ENCODE measurements around the gene MSRB1.

MSRB1 gene

DNA sequence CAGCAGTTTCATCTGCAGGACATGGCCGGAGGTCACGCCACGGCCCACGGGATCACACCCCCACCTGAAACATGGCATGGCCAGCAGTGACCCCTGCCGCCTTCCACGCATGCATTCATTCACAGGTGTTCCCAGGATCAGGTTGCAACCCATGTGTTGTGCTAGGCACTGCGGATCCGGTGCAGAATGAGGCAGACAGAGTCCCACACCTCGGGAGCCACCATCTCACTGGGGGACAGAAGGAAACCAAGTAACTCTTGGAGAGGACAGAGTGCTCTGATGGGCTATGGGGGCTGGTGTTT, 4.3 kb upstream of the MSRB1 start:
- Histone ChIP-seq H4K20me1 (ENCODE audit: insufficient read depth, low read length) (no peaks in the 10 kb centered on the region), H3K27me3 (ENCODE audit: insufficient read depth, low read length) (peaks cover 15% of the 10 kb centered on the region), H3K79me2 (ENCODE audit: insufficient read depth, low read length) (no peaks in the 10 kb centered on the region), H3K4me1 (ENCODE audit: insufficient read depth, low read length, severe bottlenecking) (peaks cover 4% of the 10 kb centered on the region), H3K9me3 (ENCODE audit: low read length) (no peaks in the 10 kb centered on the region), H3K4me3 (ENCODE audit: low read depth, low read length, poor library complexity, severe bottlenecking) (no peak overlapping the region), H3K9me2 (ENCODE audit: low read depth, low read length) (no peaks in the 10 kb centered on the region), H2AFZ (ENCODE audit: low read length) (no peak overlapping the region), H3K36me3 (ENCODE audit: insufficient read depth, low read length) (no peaks in the 10 kb centered on the region), H3K4me2 (ENCODE audit: low read length) (no peak overlapping the region), H3K27ac (ENCODE audit: low read depth, low read length, poor library complexity, severe bottlenecking) (no peak overlapping the region), H3K9ac (ENCODE audit: low read length) (no peak overlapping the region), H3F3A (ENCODE audit: insufficient read depth, low read length) (no peaks in the 10 kb centered on the region)
- no peak for TF ChIP-seq EZH2 (IDR thresholded peaks at IDR 0.05; ENCODE audit: borderline replicate concordance, low read length)
- TF ChIP-seq, protein P1, sequence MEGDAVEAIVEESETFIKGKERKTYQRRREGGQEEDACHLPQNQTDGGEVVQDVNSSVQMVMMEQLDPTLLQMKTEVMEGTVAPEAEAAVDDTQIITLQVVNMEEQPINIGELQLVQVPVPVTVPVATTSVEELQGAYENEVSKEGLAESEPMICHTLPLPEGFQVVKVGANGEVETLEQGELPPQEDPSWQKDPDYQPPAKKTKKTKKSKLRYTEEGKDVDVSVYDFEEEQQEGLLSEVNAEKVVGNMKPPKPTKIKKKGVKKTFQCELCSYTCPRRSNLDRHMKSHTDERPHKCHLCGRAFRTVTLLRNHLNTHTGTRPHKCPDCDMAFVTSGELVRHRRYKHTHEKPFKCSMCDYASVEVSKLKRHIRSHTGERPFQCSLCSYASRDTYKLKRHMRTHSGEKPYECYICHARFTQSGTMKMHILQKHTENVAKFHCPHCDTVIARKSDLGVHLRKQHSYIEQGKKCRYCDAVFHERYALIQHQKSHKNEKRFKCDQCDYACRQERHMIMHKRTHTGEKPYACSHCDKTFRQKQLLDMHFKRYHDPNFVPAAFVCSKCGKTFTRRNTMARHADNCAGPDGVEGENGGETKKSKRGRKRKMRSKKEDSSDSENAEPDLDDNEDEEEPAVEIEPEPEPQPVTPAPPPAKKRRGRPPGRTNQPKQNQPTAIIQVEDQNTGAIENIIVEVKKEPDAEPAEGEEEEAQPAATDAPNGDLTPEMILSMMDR (IDR thresholded peaks at IDR 0.05; ENCODE audit: low read length), result no peak

- no peaks in the 10 kb centered on the region for H4K20me1 ChIP-seq (ENCODE audit: insufficient read depth, low read length)
- H3K4me1 ChIP-seq (ENCODE audit: insufficient read depth, low read length, severe bottlenecking), result peaks cover 10% of the 10 kb centered on the region
- no peak overlapping the region for H3K27ac ChIP-seq (ENCODE audit: low read depth, low read length, poor library complexity, severe bottlenecking)
- no peak overlapping the region for H3K4me2 ChIP-seq (ENCODE audit: low read length)
- no peak for TF ChIP-seq EZH2 (IDR thresholded peaks at IDR 0.05; ENCODE audit: borderline replicate concordance, low read length)
- TF ChIP-seq, protein P1 (IDR thresholded peaks at IDR 0.05; ENCODE audit: low read length), result no peak
- no peaks in the 10 kb centered on the region for H3K9me2 ChIP-seq (ENCODE audit: low read depth, low read length)
- no peak overlapping the region for H3K9ac ChIP-seq (ENCODE audit: low read length)
- H3K9me3 ChIP-seq (ENCODE audit: low read length), result no peaks in the 10 kb centered on the region
- no peak overlapping the region for H3K4me3 ChIP-seq (ENCODE audit: low read depth, low read length, poor library complexity, severe bottlenecking)
- no peaks in the 10 kb centered on the region for H3K36me3 ChIP-seq (ENCODE audit: insufficient read depth, low read length)
- H3K79me2 ChIP-seq (ENCODE audit: insufficient read depth, low read length), result no peaks in the 10 kb centered on the region
- H3F3A ChIP-seq (ENCODE audit: insufficient read depth, low read length), result no peaks in the 10 kb centered on the region
- H3K27me3 ChIP-seq (ENCODE audit: insufficient read depth, low read length), result peaks cover 15% of the 10 kb centered on the region
- no peak overlapping the region for H2AFZ ChIP-seq (ENCODE audit: low read length)
Observed at GRCh38 chr16:1946495-1947368, 3.7 kb upstream of the MSRB1 start.

- Histone ChIP-seq H4K20me1 (ENCODE audit: insufficient read depth, low read length) (no peaks in the 10 kb centered on the region), H3K4me2 (ENCODE audit: low read length) (no peak overlapping the region), H3K79me2 (ENCODE audit: insufficient read depth, low read length) (no peaks in the 10 kb centered on the region), H3K9ac (ENCODE audit: low read length) (no peak overlapping the region), H3K9me2 (ENCODE audit: low read depth, low read length) (no peaks in the 10 kb centered on the region), H3K4me3 (ENCODE audit: low read depth, low read length, poor library complexity, severe bottlenecking) (no peak overlapping the region), H3F3A (ENCODE audit: insufficient read depth, low read length) (no peaks in the 10 kb centered on the region), H3K36me3 (ENCODE audit: insufficient read depth, low read length) (no peaks in the 10 kb centered on the region), H3K27ac (ENCODE audit: low read depth, low read length, poor library complexity, severe bottlenecking) (no peak overlapping the region), H3K27me3 (ENCODE audit: insufficient read depth, low read length) (peaks cover 11% of the 10 kb centered on the region; the same call in 1 of the 2 replicates), H2AFZ (ENCODE audit: low read length) (no peak overlapping the region), H3K9me3 (ENCODE audit: low read length) (no peaks in the 10 kb centered on the region), H3K4me1 (ENCODE audit: insufficient read depth, low read length, severe bottlenecking) (peaks cover 14% of the 10 kb centered on the region)
- TF ChIP-seq EZH2 (IDR thresholded peaks at IDR 0.05; ENCODE audit: borderline replicate concordance, low read length), result no peak
- TF ChIP-seq, protein P1 (IDR thresholded peaks at IDR 0.05; ENCODE audit: low read length), result no peak
Observed at GRCh38 chr16:1945559-1946391, 2.8 kb upstream of the MSRB1 start.

All from OCI-LY1 (cell line).